GM06990 (cell line): Measurements from ENCODE around the gene GPR26.

Source experiments
- DNase-seq: peaks from one replicate; pipeline ENCODE4 v3.0.0-alpha.2; 2011; ENCODE audit not compliant: insufficient read length; ENCODE audit errors: extremely low read depth
- H3K27me3 ChIP-seq: replicated peaks from 2 replicates; pipeline ENCODE4 v1.6.0; 2011; ENCODE audit warnings: low read length; ENCODE audit not compliant: control insufficient read depth, insufficient read depth
- H3K36me3 ChIP-seq: 2 replicates; pipeline ENCODE4 v1.5.1; 2011; ENCODE audit warnings: low read length; ENCODE audit not compliant: control insufficient read depth, insufficient read depth
- H3K4me3 ChIP-seq: replicated peaks from 2 replicates; pipeline ENCODE4 v1.5.1; 2011; ENCODE audit warnings: low read depth, mild to moderate bottlenecking, control low read depth, low read length
- TF ChIP-seq, protein P1 (sequence below): IDR thresholded peaks from 2 replicates; pipeline ENCODE4 v1.5.1; 2011; ENCODE audit warnings: low read length, control low read depth, mild to moderate bottlenecking, inconsistent platforms; ENCODE audit not compliant: insufficient read depth, poor library complexity, severe bottlenecking

Gene GPR26

DNA sequence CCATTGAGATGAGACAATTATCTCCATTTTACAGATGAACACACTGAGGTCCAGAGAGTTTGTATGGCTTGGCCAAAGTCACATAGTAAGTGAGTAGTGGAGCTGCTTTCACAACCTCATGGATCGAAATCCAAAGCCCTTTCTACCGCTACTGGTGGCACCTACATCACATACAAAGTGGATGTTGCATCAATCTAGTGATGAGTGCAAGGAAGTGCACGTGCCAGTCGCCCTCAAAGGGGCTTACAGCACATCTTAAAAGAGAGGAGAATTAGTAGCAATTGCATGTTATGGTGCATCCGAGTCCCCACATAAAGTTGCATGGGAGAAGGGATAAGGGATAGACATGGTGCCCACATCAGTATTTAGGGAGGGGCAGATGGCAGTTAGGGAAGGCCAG is 31.0 kb upstream of the GPR26 start:
- H3K27me3 ChIP-seq, result peaks cover 1% of the 10 kb centered on the region
- H3K4me3 ChIP-seq, result no peak overlapping the region
- TF ChIP-seq, protein P1, sequence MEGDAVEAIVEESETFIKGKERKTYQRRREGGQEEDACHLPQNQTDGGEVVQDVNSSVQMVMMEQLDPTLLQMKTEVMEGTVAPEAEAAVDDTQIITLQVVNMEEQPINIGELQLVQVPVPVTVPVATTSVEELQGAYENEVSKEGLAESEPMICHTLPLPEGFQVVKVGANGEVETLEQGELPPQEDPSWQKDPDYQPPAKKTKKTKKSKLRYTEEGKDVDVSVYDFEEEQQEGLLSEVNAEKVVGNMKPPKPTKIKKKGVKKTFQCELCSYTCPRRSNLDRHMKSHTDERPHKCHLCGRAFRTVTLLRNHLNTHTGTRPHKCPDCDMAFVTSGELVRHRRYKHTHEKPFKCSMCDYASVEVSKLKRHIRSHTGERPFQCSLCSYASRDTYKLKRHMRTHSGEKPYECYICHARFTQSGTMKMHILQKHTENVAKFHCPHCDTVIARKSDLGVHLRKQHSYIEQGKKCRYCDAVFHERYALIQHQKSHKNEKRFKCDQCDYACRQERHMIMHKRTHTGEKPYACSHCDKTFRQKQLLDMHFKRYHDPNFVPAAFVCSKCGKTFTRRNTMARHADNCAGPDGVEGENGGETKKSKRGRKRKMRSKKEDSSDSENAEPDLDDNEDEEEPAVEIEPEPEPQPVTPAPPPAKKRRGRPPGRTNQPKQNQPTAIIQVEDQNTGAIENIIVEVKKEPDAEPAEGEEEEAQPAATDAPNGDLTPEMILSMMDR, result no peak
- no peaks in the 10 kb centered on the region for H3K36me3 ChIP-seq
- no peak for DNase-seq

DNA sequence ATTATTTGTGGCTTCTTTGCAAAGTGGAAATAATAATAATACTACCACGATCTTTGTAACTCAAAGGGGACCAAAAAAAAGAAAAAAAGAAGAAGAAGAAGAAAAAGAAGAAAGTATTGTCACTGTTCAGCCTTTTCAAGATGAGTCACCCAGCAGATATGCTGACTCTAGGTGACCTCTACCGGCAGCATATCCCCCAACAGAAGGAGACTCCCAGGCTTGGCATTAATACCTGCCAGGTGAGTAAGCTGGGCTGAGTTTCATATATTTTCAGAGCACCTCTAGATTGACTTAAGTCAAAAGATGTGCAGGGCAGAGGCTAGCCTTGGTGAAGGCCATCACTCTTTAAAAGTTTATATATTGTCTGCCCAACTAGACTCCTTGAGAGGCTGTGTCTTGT is 30.4 kb upstream of the GPR26 start:
- DNase-seq, result no peak
- Histone ChIP-seq H3K27me3 (peaks cover 3% of the 10 kb centered on the region), H3K36me3 (no peaks in the 10 kb centered on the region), H3K4me3 (no peak overlapping the region)
- TF ChIP-seq, protein P1, result no peak

DNA sequence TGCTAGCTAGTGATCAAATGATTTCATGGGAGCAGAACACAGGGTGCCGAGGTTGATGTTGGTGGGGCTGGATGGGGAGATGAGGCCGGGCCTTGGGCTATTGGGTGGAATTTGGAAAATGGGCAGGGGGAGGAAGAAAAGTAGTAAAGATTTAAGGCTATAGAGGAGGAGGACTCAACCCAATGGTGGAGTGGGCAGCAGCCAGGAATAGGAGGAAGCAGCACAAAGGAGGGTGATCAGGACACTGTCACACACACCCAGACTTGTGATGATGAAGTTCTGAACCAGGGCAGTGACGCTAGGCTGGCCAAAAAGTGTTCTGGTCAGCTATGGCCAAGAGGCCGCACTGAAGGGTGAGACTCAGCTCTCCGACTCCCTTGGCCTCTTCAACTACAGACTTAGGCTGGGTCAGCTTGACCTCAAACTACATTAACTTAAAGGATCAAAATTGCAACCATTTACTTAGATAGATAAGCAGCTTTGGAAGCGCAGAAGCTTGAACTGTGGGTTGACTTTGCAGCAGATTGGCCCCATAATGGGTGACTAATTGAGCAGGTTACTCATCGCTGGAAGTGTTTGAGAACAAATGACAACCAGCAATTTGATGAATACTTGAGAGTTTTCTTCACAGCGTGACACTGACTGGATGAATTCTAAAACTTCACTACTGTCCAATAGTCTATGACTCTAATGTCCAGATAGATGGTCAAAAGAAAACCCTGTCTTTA is 29.4 kb upstream of the GPR26 start:
- DNase-seq, result no peak
- Histone ChIP-seq H3K27me3 (peaks cover 3% of the 10 kb centered on the region), H3K4me3 (no peak overlapping the region), H3K36me3 (no peaks in the 10 kb centered on the region)
- TF ChIP-seq, protein P1, result no peak

DNA sequence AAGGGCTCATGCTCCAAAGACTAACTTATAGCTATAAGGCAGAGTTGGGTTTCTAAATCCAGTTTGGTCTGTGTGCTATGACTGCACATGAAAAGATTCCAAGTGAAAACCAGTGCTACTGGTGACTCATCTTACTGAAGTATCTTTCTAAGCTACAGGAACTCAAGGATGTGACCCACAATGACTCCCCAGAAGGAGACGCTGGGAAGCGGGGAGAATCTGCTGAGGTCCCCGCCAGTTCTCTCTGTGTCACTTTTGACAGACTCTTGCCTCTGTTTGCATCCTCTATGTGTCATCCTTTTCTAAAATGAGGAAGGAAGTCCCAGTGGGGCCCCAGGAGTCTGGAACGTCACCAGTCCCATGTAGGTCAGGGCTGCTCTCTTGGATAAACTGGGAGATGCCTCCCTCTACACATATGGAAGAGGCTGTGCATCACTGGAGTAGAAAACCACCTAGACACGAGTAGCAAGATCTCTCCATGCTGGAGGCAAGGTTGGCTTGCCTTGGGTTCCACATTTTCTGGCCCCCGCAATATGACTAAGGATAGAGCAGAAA is 28.8 kb upstream of the GPR26 start:
- Histone ChIP-seq H3K36me3 (no peaks in the 10 kb centered on the region), H3K4me3 (no peak overlapping the region), H3K27me3 (peaks cover 3% of the 10 kb centered on the region)
- no peak for DNase-seq
- TF ChIP-seq, protein P1, result no peak

DNA sequence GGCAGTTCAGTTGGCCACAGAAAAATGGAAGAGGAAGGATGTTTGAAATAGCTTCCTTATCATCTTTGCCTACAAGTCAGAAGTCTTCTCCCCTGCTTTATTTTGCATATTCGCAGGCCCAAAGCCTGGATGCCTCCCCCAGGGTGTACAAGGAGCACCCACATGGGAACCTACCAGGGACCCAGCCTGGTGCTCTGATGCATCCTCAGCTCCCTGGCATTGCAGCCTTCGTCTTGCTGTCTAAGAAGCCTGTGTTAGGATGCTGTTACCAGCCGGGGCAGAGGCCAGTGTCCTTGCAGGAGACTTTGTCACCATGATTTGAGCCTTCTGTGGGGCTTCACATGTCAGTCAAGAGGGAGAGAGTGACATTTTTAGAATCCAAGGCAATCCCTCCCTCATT is 27.0 kb upstream of the GPR26 start:
- H3K27me3 ChIP-seq, result peaks cover 3% of the 10 kb centered on the region
- H3K4me3 ChIP-seq, result no peak overlapping the region
- no peak for DNase-seq
- H3K36me3 ChIP-seq, result no peaks in the 10 kb centered on the region
- TF ChIP-seq, protein P1, result no peak
